NAMALWA (cell line): ENCODE measurements around the gene TCF12.
"Not testable (repeated sequence)": the region's sequence is repeated elsewhere in the genome, so short reads cannot be mapped to it uniquely, and the experiment has no call there.

Experiments
- DNase-seq: peaks from one replicate; pipeline ENCODE4 v3.0.0-alpha.2; 2015; ENCODE audit warnings: low spot score

Gene TCF12

GRCh38 chr15:56978898-56979662 lies 60.6 kb downstream of the TCF12 start:
- no peak for DNase-seq

GRCh38 chr15:56980473-56980872 lies 62.0 kb downstream of the TCF12 start:
- DNase-seq = no peak

DNA sequence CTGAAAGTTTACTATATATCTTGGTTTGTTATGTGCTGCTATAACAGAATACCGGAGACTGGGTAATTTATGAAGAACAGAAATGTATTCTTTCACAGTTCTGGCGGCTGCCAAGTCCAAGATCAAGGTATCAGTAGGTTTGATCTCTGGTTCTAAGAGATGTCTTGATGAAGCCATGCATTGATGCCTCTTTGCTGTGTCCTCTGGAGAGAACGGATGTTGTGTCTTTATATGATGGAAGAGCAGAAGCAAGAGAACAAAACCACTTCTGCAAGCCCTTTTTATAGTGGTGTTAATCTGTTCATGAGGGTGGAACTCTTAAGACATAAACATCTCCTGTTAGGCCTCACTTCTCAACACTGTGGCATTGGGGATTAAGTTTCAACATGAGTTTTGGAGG lies 62.7 kb downstream of the TCF12 start:
- DNase-seq = no peak

DNA sequence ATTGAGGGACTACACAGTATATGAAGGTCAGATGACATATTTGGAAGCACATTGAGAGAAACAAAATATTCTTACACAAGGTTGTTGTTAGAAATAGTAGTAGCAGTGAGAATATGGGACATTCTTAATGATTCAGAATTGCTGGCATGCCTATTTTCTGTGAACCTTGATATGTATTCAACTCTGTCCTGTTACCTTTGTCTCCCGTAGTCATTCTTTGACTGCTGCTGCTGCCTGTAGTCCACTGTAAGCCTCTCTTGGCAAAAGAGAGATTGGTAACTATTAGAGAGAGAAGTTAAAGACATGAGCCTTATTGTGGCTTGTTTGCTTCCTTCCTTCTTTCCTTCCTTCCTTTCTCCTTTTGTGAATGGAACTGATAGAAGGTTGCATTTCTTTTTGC lies 64.5 kb downstream of the TCF12 start:
- DNase-seq = no peak

DNA sequence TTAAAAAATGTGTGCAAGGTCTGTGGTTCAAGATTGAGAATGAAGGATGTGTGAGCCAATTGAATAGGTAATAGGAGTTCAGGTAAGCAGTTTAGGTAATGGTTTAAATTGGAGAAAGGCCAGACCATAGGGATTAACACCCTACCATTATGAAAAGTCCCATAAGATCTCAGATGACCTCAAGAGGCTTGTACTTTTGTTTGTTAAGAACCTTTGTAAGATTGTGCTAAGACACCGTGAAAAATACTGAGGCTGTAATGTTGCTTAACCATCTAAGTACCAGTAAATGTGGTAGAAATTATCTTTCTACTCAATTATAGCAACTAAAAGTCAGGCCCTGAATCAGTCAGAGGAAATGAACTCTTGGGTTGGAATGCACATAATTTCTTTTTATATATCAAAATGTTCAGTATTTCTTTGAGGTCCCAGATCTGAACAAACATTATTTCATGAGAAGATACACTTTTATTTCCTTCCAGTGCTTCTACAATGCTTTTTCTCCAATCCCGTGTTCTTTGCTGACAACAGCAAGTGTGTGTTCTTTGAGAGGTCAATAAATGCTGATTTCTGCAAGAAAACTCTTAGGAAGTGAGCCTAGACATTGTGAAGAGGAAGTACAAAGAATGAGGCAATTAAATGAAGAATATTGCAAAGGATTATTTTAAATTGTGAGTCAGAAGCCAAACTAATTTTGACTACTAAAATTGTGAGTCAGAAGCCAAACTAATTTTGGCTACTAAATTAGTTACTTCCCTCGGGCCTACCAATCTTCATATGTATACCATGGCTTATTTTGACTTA lies 66.4 kb downstream of the TCF12 start:
- DNase-seq = no peak

DNA sequence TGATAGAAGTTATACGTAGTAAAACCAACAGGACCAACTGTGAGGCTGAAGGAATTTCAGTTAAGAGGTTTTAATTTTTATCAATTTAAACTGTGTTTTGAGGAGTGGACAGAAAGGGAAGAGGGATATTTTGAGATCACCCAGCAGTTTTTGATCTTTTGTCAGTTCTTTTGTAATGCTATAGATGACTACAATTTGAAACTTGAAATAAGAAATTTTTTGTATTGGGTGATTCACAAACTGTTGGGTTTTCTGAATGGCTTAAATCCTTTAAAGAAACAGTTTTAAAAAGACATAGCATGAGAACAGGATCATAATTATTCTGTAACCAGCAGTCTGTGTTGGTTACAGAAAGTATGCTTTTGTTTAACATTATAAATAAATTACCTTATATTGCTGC lies 67.4 kb downstream of the TCF12 start:
- no peak for DNase-seq

DNA sequence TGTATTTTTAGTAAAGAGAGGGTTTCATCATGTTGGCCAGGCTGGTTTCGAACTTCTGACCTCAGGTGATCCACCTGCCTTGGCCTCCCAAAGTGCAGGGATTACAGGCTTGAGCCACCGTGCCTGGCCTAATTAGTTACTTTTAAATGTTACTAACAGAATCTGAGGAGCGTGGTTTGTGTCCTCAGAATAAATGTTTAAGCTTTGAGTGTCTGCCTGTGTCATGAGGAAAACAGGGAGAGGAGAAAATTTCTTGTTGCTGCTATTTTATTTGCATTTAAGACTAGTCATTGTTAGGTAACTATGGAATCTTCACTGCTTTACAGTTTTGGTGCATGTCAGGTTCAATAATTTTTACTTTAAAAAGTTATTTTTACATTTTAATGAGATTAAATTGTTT lies 68.8 kb downstream of the TCF12 start:
- DNase-seq = no peak

- DNase-seq = no peak
Measured at GRCh38 chr15:56988219-56988618, 69.8 kb downstream of the TCF12 start.

DNA sequence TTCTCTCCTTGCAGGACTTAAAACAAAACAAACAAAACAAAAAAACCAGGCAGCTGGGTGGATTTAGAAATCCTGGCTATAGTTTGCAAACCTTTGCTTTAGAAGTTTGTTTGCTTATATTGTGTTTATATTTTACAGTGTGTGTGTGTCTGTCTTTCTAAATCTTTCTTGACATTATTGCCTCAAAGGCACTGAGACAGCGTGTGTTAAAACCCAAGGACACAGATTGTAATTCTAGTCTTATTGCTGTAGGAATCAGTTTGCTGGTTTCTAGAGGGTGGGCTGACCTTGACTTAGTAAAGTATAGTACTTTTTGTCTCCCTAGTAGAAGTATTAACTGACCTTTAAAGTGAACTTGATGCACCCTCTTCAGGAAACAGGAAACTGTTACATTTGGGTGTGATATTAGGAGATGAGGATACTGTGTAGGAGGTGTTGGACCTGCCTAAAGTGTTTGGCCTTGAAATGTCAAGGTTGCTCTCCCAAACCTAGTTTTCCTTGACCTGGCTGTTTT lies 71.0 kb downstream of the TCF12 start:
- DNase-seq = no peak

DNA sequence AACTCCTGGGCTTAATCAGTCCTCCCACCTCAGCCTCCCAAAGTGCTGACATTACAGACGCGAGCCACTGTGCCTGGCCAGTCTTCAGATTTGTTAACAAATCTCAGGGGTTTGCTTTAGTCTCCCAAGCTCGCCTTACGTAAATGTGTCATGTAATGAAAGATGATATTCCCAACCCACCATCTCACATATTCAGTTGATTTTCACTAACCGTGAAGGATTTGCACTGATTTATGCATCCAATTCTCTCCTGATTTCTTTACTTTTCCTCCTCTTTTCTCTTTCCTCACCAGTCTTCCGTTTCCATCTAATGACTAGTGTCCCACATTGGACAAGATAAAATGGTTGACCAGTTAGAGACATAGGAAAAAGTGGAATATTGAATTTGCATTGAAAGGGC lies 72.6 kb downstream of the TCF12 start:
- no peak for DNase-seq

GRCh38 chr15:56992725-56993124 lies 74.3 kb downstream of the TCF12 start:
- DNase-seq = no peak

DNA sequence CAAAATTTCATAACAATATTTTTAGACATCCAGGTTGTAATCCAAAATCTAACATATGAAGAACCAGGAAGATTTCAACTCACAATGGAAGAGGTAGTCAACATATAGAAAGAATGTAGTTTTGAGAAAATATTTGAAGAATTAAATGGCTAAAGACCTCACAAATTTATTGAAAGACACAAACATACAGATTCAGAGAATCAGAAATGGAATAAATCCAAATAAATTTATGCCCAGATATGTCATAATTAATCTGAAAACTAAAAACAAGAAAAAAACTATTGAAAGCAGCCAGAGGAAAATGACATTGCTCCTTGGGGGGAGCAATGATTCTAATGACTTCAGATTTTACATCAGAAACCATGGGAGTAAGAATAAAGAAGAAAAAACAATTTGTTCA lies 75.8 kb downstream of the TCF12 start:
- no peak for DNase-seq

DNA sequence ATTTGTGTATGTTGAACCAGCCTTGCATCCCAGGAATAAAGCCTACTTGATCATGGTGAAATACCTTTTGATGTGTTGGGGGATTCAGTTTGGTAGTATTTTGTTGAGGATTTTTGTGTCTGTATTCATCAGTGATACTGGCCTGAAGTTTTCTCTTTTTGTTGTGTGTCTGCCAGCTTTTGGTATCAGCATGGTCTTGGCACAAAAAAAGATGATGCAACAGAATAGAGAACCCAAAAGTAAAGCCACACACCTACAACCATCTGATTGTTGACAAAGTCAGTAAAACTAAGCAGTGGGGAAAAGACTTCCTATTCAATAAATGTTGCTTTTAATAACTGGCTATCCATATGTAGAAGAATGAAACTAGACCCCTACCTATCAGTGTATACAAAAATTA lies 77.6 kb downstream of the TCF12 start:
- DNase-seq = no peak

DNA sequence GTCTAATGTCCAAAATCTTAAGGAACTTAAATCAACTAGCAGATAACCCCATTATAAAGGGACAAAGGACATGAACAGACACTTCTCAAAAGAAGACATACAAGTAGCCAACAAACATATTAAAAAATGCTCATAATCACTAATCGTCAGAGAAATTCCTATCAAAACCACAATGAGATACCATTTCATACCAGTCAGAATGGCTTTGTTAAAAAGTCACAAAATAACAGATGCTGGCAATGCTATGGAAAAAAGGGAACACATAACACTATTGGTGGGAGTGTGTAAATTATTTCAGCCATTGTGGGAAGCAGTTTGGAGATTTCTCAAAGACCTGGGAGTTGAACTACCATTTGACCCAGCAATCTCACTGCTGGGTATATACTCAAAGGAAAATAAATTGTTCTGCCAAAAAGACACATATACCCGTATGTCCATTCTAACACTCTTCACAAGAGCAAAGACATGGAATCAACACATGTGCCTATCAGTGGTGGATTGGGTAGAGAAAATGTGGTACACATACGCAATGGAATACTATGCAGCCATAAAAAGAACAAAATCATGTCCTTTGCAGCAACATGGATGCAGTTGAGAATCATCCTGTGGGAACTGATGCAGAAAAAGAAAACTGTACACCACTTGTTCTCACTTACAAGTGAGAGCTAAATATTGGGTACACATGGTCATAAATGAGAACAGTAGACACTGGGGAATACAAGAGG lies 78.5 kb downstream of the TCF12 start:
- DNase-seq = no peak

DNA sequence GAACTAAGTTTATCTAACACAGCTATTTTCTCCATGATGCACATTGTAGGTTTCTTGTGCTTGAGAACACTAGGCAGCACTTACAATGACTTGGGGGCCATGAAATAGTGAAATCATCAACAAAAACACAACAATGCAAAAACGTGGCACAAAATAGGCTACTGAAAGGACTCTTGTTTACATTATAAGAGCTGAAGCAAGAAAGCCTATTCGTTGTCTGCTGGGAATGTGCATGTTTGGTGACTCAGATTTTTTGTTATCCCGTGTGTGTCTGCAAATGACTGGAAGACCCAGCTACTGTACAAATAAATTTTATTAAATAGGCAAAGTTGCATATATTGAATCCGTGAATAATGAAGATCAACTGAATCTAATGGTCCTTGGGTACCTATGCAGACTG lies 85.0 kb downstream of the TCF12 start:
- DNase-seq = no peak

GRCh38 chr15:57005244-57005643 lies 86.8 kb downstream of the TCF12 start:
- no peak for DNase-seq

GRCh38 chr15:57007797-57008196 lies 89.4 kb downstream of the TCF12 start:
- not testable (repeated sequence) for DNase-seq

DNA sequence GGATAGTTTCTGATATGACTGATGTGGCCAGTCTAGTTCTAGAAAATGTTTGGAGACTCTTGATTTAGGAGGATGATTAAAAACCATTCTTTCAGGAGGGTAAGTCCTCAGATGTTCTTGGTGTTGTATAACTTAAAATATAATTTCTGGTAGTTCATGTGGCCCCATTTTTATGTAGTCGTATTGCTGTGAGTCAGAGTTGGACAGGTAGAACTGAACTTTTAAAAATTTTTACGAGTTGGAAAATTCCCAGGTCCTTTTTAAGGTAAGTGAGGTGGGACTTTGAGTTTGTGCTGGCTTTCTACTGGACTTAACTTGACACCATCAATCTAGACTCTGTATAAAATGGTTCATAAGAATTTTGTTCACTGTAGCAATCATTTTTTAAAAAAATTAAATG lies 92.3 kb downstream of the TCF12 start:
- no peak for DNase-seq

- no peak for DNase-seq
Measured at GRCh38 chr15:57012556-57012955, 94.1 kb downstream of the TCF12 start.

- not testable (repeated sequence) for DNase-seq
Measured at GRCh38 chr15:57014896-57015295, 96.5 kb downstream of the TCF12 start.

DNA sequence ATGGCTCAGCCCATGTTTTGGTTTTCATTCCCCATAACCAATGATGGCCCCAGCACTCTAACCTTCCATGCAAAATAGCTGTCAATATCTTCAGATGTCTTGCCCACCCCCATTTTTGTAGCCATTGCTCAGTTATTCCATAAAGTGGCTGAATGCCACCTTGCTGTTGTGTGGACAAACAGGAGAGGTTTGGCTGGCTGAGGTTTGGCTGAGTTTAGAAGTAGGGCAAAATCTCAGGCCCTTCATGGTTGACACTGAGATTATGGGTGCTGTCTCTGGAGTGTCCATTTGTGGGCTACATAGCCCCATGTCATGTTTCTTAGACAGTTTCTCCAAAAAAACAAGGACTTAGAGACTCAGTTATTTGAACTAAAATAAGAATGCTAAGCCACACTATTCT lies 96.9 kb downstream of the TCF12 start:
- no peak for DNase-seq

DNA sequence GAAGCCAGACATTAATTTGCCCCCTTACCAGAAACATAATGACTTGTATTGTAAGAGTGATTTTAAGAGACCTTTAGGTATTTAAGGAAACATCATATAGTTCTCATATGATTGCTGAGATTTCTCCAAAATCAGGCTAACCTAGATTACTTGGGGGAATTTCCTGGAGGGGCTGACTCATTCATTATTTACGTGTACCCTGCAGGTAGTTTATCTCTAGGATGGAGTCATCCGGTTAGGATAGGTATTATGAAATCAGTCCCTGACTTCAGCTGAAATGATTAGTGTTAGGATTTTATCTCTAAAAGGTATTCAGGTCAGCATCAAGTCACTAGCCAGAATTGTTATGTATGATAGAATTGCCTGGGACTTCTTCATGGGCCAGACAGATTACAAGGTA lies 97.5 kb downstream of the TCF12 start:
- no peak for DNase-seq

- peak; percentile 52 for DNase-seq
Measured at GRCh38 chr15:57017024-57017423, 98.6 kb downstream of the TCF12 start.
